Liver (tissue), 9 donors: ENCODE data around the gene AQP9. TPM values are rescaled to one million over a fixed set of nuclear protein-coding genes. Genes with fewer than 3 reads are reported as not detected.

Experiments used
- DNase-seq: peaks from one replicate; pipeline ENCODE4 v3.0.0-alpha.2; 2017; ENCODE audit warnings: low spot score
- H3K27ac ChIP-seq, 2 donors: one replicate each; pipeline ENCODE4 v1.7.0; 2013; ENCODE audit warnings: inconsistent platforms in 2 of 2, low read length in 2 of 2, control low read depth in 1 of 2, low read depth in 1 of 2, mild to moderate bottlenecking in 1 of 2
- H3K27me3 ChIP-seq, 4 donors: one replicate each; pipeline versions ENCODE4 v1.6.1 to v1.7.0; 2013; ENCODE audit warnings: low read length in 3 of 4, inconsistent platforms in 1 of 4, mild to moderate bottlenecking in 1 of 4, moderate library complexity in 1 of 4; ENCODE audit not compliant: control insufficient read depth in 4 of 4, insufficient read depth in 4 of 4
- H3K36me3 ChIP-seq, 4 donors: one replicate each; pipeline versions ENCODE4 v1.6.1 to v1.7.0; 2013; ENCODE audit warnings: low read length in 3 of 4, mild to moderate bottlenecking in 3 of 4, low read depth in 1 of 4, moderate library complexity in 1 of 4; ENCODE audit not compliant: control insufficient read depth in 4 of 4, insufficient read depth in 3 of 4
- H3K4me1 ChIP-seq, 4 donors: one replicate each; pipeline versions ENCODE4 v1.6.1 to v1.7.0; 2013; ENCODE audit warnings: low read length in 3 of 4, mild to moderate bottlenecking in 3 of 4, moderate library complexity in 1 of 4; ENCODE audit not compliant: control insufficient read depth in 4 of 4, insufficient read depth in 4 of 4
- H3K4me3 ChIP-seq, 3 donors: one replicate each; pipeline versions ENCODE4 v1.6.1 to v1.7.0; 2013; ENCODE audit warnings: low read length in 3 of 3, control low read depth in 1 of 3, low read depth in 1 of 3, mild to moderate bottlenecking in 1 of 3
- H3K9ac ChIP-seq, 2 donors: one replicate each; pipeline ENCODE4 v1.7.0; 2013; ENCODE audit warnings: low read length in 2 of 2, mild to moderate bottlenecking in 2 of 2, moderate library complexity in 2 of 2, control low read depth in 1 of 2, low read depth in 1 of 2
- H3K9me3 ChIP-seq, 4 donors: one replicate each; pipeline versions ENCODE4 v1.6.1 to v1.7.0; 2013; ENCODE audit warnings: low read length in 3 of 4; ENCODE audit not compliant: control insufficient read depth in 4 of 4
- CTCF ChIP-seq: fragments of 150-350 bp; IDR thresholded peaks from 2 replicates; pipeline ENCODE4 v1.5.1; 2017; ENCODE audit warnings: improper control_type of control experiment, low read depth, low read length; ENCODE audit not compliant: missing input control
- FOXA1 ChIP-seq: IDR thresholded peaks from 2 replicates; pipeline ENCODE4 v1.6.1; 2016; ENCODE audit warnings: antibody characterized with exemption
- FOXA2 ChIP-seq: IDR thresholded peaks from 2 replicates; pipeline ENCODE4 v1.6.1; 2016; ENCODE audit warnings: antibody characterized with exemption
- HNF4A ChIP-seq, 2 donors: conservative IDR thresholded peaks; 2 replicates each; pipeline ENCODE4 v1.6.1; 2016; ENCODE audit warnings: antibody characterized with exemption in 2 of 2, mild to moderate bottlenecking in 2 of 2
- HNF4G ChIP-seq: IDR thresholded peaks from 2 replicates; pipeline ENCODE4 v1.6.1; 2016; ENCODE audit warnings: antibody characterized with exemption
- JUND ChIP-seq, 2 donors: IDR thresholded peaks; 2 replicates each; pipeline ENCODE4 v1.6.1; 2016; ENCODE audit warnings: antibody characterized with exemption in 2 of 2
- MAX ChIP-seq: IDR thresholded peaks from 2 replicates; pipeline ENCODE4 v1.6.1; 2016; ENCODE audit warnings: antibody characterized with exemption
- RAD21 ChIP-seq, 2 donors: IDR thresholded peaks; 2 replicates each; pipeline ENCODE4 v1.6.1; 2016; ENCODE audit warnings: antibody characterized with exemption in 2 of 2, mild to moderate bottlenecking in 2 of 2
- RXRA ChIP-seq, 2 donors: IDR thresholded peaks; 2 replicates each; pipeline ENCODE4 v1.6.1; 2017 to 2018; ENCODE audit warnings: antibody characterized with exemption in 2 of 2, mild to moderate bottlenecking in 1 of 2
- SP1 ChIP-seq: IDR thresholded peaks from 2 replicates; pipeline ENCODE4 v1.6.1; 2018; ENCODE audit warnings: antibody characterized with exemption, mild to moderate bottlenecking
- WGBS: extraction: QIAGEN DNeasy Blood & Tissue Kit; methylation state at CpG from one replicate; pipeline ENCODE4 v1.1.7; 2013; 5-methylcytosine and 5-hydroxymethylcytosine counted together
- polyA plus RNA-seq, 2 donors: library from polyadenylated mRNA; stranded (reverse) in 1 of 2; unstranded in 1 of 2; fragments of 200-250 nt in 1 of 2; fragments of >200 nt in 1 of 2; fragmentation: Nextera tagmentation in 1 of 2; extraction: Ambion mirVana in 1 of 2; gene quantifications; one replicate each; pipeline versions ENCODE4 v1.2.1 to v1.2.3, GENCODE V29; 2013 to 2015
- total RNA-seq, 2 donors: library from RNA; depleted of rRNA; stranded (reverse); fragments of >200 nt; gene quantifications; one replicate each; pipeline ENCODE4 v1.2.3, GENCODE V29; 2014
- donor health status: healthy.
- donor health status: healthy.
- donor health status: healthy.
- donor health status: healthy.
- donor health status: healthy.

The AQP9 gene
- total and polyA plus RNA-seq, 4 donors = 1.4 to 111 (median 86.6) TPM

- Histone ChIP-seq H3K4me1 (peaks cover 0 to 4% (median 0%) of the 10 kb centered on the region in 4 donors), H3K36me3 (no peaks in the 10 kb centered on the region)
- 68% methylated on average over 3 of the region's 3 CpGs for WGBS
Observed at GRCh38 chr15:58223432-58223831, 85.3 kb downstream of the AQP9 start.

DNA sequence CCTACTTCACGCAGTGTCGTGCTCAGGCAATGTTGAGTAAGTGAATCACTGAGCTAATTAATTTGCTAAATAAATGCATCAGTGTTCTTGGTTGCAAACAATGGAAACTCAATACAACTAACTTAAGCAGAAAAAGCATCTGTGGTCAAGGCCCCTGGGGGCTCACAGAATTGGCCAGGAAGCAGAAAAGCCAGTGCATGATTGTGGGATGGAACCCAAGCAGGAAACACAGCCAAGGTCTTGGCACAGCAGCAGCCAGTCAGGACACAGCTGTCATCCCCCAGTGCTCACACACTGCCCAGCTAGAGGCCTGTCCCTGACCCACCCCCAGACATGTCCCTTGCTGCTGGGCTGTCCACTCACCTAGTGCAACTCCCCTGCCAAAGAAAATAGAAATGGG, 85.9 kb downstream of the AQP9 start:
- TF ChIP-seq HNF4A (conservative IDR thresholded peaks at IDR 0.05) = no peak
- no peak for TF ChIP-seq FOXA2
- Histone ChIP-seq H3K4me1 (peaks cover 0 to 4% (median 0%) of the 10 kb centered on the region in 4 donors), H3K4me3 (no peak overlapping the region), H3K27me3 (no peaks in the 10 kb centered on the region), H3K27ac (no peak overlapping the region), H3K9me3 (no peaks in the 10 kb centered on the region), H3K36me3 (no peaks in the 10 kb centered on the region), H3K9ac (no peak overlapping the region)
- DNase-seq = no peak
- 93% methylated on average over 2 of the region's 2 CpGs for WGBS

More at GRCh38 chr15:58223432-58223831, 85.3 kb downstream of the AQP9 start:
- Histone ChIP-seq H3K27me3 (no peaks in the 10 kb centered on the region), H3K4me3 (no peak overlapping the region), H3K9ac (no peak overlapping the region), H3K9me3 (no peaks in the 10 kb centered on the region), H3K27ac (no peak overlapping the region)
- TF ChIP-seq SP1 = no peak
- TF ChIP-seq HNF4G = no peak
- TF ChIP-seq JUND (IDR thresholded peaks at IDR 0.05) = no peak
- TF ChIP-seq RXRA (IDR thresholded peaks at IDR 0.05) = no peak
- DNase-seq = no peak

- H3K27ac ChIP-seq = peak overlapping the region in 1 of 2 donors; percentile 23
- H3K36me3 ChIP-seq = no peaks in the 10 kb centered on the region
- 38% methylated on average over 8 of the region's 8 CpGs for WGBS
- no peaks in the 10 kb centered on the region for H3K9me3 ChIP-seq
- H3K27me3 ChIP-seq = no peaks in the 10 kb centered on the region
- H3K4me1 ChIP-seq = peaks cover 0 to 4% (median 0%) of the 10 kb centered on the region in 4 donors
- TF ChIP-seq MAX (no peak), CTCF (peak; percentile 84), RAD21 (IDR thresholded peaks at IDR 0.05) (peak; percentile 99), JUND (IDR thresholded peaks at IDR 0.05) (peak in 1 of 2 donors; percentile 13), HNF4A (conservative IDR thresholded peaks at IDR 0.05) (peak in 1 of 2 donors; percentile 11), FOXA1 (no peak)
- H3K9ac ChIP-seq = no peak overlapping the region
- DNase-seq = peak; percentile 63
- H3K4me3 ChIP-seq = no peak overlapping the region
Observed at GRCh38 chr15:58227706-58228543, 89.7 kb downstream of the AQP9 start.

GRCh38 chr15:58228718-58229117, 90.5 kb downstream of the AQP9 start:
- DNase-seq = no peak
- peaks cover 0 to 4% (median 0%) of the 10 kb centered on the region in 4 donors for H3K4me1 ChIP-seq
- no peaks in the 10 kb centered on the region for H3K36me3 ChIP-seq
- H3K27me3 ChIP-seq = no peaks in the 10 kb centered on the region
- H3K4me3 ChIP-seq = no peak overlapping the region
- no peak overlapping the region for H3K9ac ChIP-seq
- TF ChIP-seq RAD21 (IDR thresholded peaks at IDR 0.05) = peak; percentile 9 to 34
- peak in 1 of 2 donors; percentile 4 for TF ChIP-seq RXRA (IDR thresholded peaks at IDR 0.05)
- TF ChIP-seq FOXA1 = no peak
- peak overlapping the region in 1 of 2 donors; percentile 46 for H3K27ac ChIP-seq
- no peaks in the 10 kb centered on the region for H3K9me3 ChIP-seq
- 62% methylated on average over 1 of the region's 1 CpG for WGBS
